ENCODE data around the gene CNTNAP5. TPM values are rescaled to one million over a fixed set of nuclear protein-coding genes. Genes with fewer than 3 reads are reported as not detected.
"Not testable (repeated sequence)": the region's sequence is repeated elsewhere in the genome, so short reads cannot be mapped to it uniquely, and the experiment has no call there.

Gene CNTNAP5
- total and polyA plus RNA-seq, 12 donors, result 0.04 TPM; not detected in 11

GRCh38 chr2:124380221-124380749 is 355.2 kb downstream of the CNTNAP5 start:
- intact Hi-C loops (cut with DNase I), result no loop called here
- no peak overlapping the region for H3K27ac ChIP-seq
- ATAC-seq (no peak), DNase-seq (no peak)
- H3K27me3 ChIP-seq, result no peaks in the 10 kb centered on the region
- H3K9me3 ChIP-seq, result peaks cover 0 to 10% (median 0%) of the 10 kb centered on the region in 11 donors
- TF ChIP-seq CTCF (IDR thresholded peaks at IDR 0.05), result no peak
- H3K36me3 ChIP-seq, result no peaks in the 10 kb centered on the region
- H3K4me1 ChIP-seq, result no peaks in the 10 kb centered on the region
- no peak overlapping the region for H3K4me3 ChIP-seq
- 76 to 80% methylated on average over 3 of the region's 3 CpGs for WGBS, 2 donors

- H3K36me3 ChIP-seq, result no peaks in the 10 kb centered on the region
- 85 to 90% methylated on average over 1 of the region's 1 CpG for WGBS, 2 donors
- H3K27ac ChIP-seq, result no peak overlapping the region
- TF ChIP-seq CTCF (IDR thresholded peaks at IDR 0.05), result no peak
- H3K4me3 ChIP-seq, result no peak overlapping the region
- intact Hi-C loops (cut with DNase I), result no loop called here
- no peaks in the 10 kb centered on the region for H3K27me3 ChIP-seq
- no peak for ATAC-seq
- no peak for DNase-seq
- H3K4me1 ChIP-seq, result no peaks in the 10 kb centered on the region
- H3K9me3 ChIP-seq, result peaks cover 0 to 7% (median 0%) of the 10 kb centered on the region in 11 donors
Measured at GRCh38 chr2:124382067-124382618, 357.1 kb downstream of the CNTNAP5 start.

- no peaks in the 10 kb centered on the region for H3K4me1 ChIP-seq
- H3K4me3 ChIP-seq, result no peak overlapping the region
- intact Hi-C loops (cut with DNase I), result no loop called here
- no peaks in the 10 kb centered on the region for H3K36me3 ChIP-seq
- H3K27me3 ChIP-seq, result peaks cover 0 to 6% (median 0%) of the 10 kb centered on the region in 7 donors
- no peak for TF ChIP-seq CTCF (IDR thresholded peaks at IDR 0.05)
- no peak for DNase-seq
- 74 to 75% methylated on average over 3 of the region's 3 CpGs for WGBS, 2 donors
- H3K9me3 ChIP-seq, result no peaks in the 10 kb centered on the region
- ATAC-seq, result no peak
- H3K27ac ChIP-seq, result no peak overlapping the region
Measured at GRCh38 chr2:124395961-124396360, 370.9 kb downstream of the CNTNAP5 start.

GRCh38 chr2:124402274-124402673 is 377.2 kb downstream of the CNTNAP5 start:
- H3K9me3 ChIP-seq, result no peaks in the 10 kb centered on the region
- 63 to 79% methylated on average over 3 of the region's 3 CpGs for WGBS, 2 donors
- TF ChIP-seq CTCF (IDR thresholded peaks at IDR 0.05), result no peak
- intact Hi-C loops (cut with DNase I), result no loop called here
- no peak for DNase-seq
- H3K4me3 ChIP-seq, result no peak overlapping the region
- H3K27me3 ChIP-seq, result peaks cover 0 to 9% (median 0%) of the 10 kb centered on the region in 7 donors
- no peaks in the 10 kb centered on the region for H3K4me1 ChIP-seq
- H3K36me3 ChIP-seq, result no peaks in the 10 kb centered on the region
- no peak overlapping the region for H3K27ac ChIP-seq
- no peak for ATAC-seq

- DNase-seq; H3K9me3 ChIP-seq; intact Hi-C loops (cut with DNase I); ATAC-seq; H3K4me3 ChIP-seq; H3K36me3 ChIP-seq; H3K27ac ChIP-seq; H3K27me3 ChIP-seq; H3K4me1 ChIP-seq: not testable (repeated sequence)
- WGBS, 2 donors, result 82 to 89% methylated on average over 21 to 28 of the region's 35 CpGs
Measured at GRCh38 chr2:124407836-124408534, 382.9 kb downstream of the CNTNAP5 start.

All from heart right ventricle (tissue), 16 donors.